Measurements from ENCODE around the gene UST.

DNA sequence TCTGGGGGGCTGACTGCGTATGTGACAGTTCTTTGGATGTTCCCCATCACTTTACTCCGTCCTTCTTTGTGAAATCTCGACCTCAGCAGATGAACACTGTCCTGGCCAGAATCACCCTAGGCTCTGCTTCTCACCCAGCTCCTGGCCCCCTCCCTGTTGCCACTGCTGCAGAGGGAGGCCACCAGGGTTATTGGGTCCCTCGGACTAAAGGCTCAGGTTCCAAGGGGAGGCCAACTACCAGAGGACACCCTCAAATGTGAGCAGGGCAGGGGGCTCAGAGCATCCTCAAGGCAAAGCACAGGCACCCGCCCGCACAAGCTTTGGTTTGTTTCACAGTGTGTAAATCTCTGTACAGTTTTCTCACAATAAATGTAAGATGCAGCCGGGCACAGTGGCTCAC is 269.9 kb downstream of the UST start:
- TF ChIP-seq, protein P1, sequence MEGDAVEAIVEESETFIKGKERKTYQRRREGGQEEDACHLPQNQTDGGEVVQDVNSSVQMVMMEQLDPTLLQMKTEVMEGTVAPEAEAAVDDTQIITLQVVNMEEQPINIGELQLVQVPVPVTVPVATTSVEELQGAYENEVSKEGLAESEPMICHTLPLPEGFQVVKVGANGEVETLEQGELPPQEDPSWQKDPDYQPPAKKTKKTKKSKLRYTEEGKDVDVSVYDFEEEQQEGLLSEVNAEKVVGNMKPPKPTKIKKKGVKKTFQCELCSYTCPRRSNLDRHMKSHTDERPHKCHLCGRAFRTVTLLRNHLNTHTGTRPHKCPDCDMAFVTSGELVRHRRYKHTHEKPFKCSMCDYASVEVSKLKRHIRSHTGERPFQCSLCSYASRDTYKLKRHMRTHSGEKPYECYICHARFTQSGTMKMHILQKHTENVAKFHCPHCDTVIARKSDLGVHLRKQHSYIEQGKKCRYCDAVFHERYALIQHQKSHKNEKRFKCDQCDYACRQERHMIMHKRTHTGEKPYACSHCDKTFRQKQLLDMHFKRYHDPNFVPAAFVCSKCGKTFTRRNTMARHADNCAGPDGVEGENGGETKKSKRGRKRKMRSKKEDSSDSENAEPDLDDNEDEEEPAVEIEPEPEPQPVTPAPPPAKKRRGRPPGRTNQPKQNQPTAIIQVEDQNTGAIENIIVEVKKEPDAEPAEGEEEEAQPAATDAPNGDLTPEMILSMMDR (IDR thresholded peaks at IDR 0.05; ENCODE audit: low read depth, low read length, poor library complexity, severe bottlenecking): no peak
- TF ChIP-seq EZH2phosphoT487 (IDR thresholded peaks at IDR 0.05; ENCODE audit: borderline replicate concordance, low read length): no peak
